ENCODE measurements around the gene AGXT.

GRCh38 chr2:240873805-240874714, 5.4 kb downstream of the AGXT start:
- no peak for TF ChIP-seq POLR2A (IDR thresholded peaks at IDR 0.05)
- TF ChIP-seq, protein P1, sequence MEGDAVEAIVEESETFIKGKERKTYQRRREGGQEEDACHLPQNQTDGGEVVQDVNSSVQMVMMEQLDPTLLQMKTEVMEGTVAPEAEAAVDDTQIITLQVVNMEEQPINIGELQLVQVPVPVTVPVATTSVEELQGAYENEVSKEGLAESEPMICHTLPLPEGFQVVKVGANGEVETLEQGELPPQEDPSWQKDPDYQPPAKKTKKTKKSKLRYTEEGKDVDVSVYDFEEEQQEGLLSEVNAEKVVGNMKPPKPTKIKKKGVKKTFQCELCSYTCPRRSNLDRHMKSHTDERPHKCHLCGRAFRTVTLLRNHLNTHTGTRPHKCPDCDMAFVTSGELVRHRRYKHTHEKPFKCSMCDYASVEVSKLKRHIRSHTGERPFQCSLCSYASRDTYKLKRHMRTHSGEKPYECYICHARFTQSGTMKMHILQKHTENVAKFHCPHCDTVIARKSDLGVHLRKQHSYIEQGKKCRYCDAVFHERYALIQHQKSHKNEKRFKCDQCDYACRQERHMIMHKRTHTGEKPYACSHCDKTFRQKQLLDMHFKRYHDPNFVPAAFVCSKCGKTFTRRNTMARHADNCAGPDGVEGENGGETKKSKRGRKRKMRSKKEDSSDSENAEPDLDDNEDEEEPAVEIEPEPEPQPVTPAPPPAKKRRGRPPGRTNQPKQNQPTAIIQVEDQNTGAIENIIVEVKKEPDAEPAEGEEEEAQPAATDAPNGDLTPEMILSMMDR (IDR thresholded peaks at IDR 0.05) = no peak
- TF ChIP-seq POLR2AphosphoS5 (IDR thresholded peaks at IDR 0.05; ENCODE audit: insufficient read depth in 1 of 2, low read depth in 1 of 2) = no peak

All from vagina (tissue), 2 donors.